KOPT-K1 (cell line): ENCODE measurements around the gene ADGRG2.

Source experiments
- H3K27ac ChIP-seq: fragments of 200-600 bp; sonication (generic); 2 replicates; pipeline ENCODE4 v1.5.1; 2016; ENCODE audit warnings: antibody characterized with exemption, mild to moderate bottlenecking, low read depth, low read length; ENCODE audit not compliant: poor library complexity, severe bottlenecking
- H3K36me3 ChIP-seq: fragments of 200-600 bp; sonication (generic); 2 replicates; pipeline ENCODE4 v1.5.1; 2017; ENCODE audit warnings: antibody characterized with exemption, mild to moderate bottlenecking, low read length, moderate library complexity; ENCODE audit not compliant: insufficient read depth
- H3K9me3 ChIP-seq: fragments of 200-600 bp; sonication (generic); 2 replicates; pipeline ENCODE4 v1.5.1; 2017; ENCODE audit warnings: antibody characterized with exemption, low read length, mild to moderate bottlenecking; ENCODE audit not compliant: insufficient read depth, poor library complexity, severe bottlenecking

Gene ADGRG2, protein sequence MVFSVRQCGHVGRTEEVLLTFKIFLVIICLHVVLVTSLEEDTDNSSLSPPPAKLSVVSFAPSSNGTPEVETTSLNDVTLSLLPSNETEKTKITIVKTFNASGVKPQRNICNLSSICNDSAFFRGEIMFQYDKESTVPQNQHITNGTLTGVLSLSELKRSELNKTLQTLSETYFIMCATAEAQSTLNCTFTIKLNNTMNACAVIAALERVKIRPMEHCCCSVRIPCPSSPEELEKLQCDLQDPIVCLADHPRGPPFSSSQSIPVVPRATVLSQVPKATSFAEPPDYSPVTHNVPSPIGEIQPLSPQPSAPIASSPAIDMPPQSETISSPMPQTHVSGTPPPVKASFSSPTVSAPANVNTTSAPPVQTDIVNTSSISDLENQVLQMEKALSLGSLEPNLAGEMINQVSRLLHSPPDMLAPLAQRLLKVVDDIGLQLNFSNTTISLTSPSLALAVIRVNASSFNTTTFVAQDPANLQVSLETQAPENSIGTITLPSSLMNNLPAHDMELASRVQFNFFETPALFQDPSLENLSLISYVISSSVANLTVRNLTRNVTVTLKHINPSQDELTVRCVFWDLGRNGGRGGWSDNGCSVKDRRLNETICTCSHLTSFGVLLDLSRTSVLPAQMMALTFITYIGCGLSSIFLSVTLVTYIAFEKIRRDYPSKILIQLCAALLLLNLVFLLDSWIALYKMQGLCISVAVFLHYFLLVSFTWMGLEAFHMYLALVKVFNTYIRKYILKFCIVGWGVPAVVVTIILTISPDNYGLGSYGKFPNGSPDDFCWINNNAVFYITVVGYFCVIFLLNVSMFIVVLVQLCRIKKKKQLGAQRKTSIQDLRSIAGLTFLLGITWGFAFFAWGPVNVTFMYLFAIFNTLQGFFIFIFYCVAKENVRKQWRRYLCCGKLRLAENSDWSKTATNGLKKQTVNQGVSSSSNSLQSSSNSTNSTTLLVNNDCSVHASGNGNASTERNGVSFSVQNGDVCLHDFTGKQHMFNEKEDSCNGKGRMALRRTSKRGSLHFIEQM

GRCh38 chrX:19121898-19122640 lies at the start of gene ADGRG2:
Gene ADGRG2, minus strand, starts transcription at chrX:19122468. Its CDS starts 53,634 bp downstream, at chrX:19068834.
- Histone ChIP-seq H3K9me3 (no peaks in the 10 kb centered on the region), H3K36me3 (no peaks in the 10 kb centered on the region), H3K27ac (no peak within 1 kb of the TSS)

GRCh38 chrX:19168609-19169008 lies 46.3 kb upstream of the ADGRG2 start:
- no peak overlapping the region for H3K27ac ChIP-seq
- H3K36me3 ChIP-seq: no peaks in the 10 kb centered on the region
- H3K9me3 ChIP-seq: no peaks in the 10 kb centered on the region

DNA sequence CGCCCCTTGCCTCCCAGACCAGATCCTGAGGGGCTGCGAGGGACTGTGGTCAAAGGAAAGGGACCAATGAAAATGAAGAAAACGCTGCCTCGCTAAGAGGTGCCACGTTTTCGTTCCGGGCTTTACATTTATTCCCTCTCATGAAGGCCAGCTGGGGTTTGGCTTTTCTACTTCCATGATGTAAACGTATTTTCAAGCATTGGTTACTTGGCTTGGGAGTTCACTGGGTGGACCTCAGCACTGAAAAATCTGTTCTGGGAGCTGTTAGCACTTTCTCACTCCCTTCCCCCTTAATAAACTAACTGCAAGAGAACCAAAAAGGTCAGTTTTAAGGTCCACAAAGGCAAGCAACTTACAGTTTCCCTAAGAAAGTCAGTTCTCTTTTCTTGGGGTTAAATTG lies 40.6 kb upstream of the ADGRG2 start:
- H3K27ac ChIP-seq: no peak overlapping the region

DNA sequence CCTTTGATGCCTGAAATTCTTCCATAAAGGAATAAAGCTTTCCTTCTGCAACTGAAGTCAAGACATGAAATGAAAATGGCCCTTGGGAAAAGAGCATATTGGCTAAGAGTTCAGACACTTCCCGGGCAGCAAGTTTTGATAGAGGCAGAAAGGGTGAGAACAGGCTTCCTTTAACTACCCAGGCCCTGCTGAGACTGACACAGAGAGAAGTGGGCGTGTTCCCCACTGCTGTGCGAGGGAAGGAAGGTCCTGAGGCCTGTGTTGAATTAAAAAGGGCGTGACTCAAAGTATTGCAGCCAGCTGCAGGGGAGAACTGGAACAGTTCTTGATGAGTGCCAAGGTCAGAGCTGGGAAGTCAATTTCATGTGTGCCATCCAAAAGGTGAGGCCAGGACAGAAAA lies 33.9 kb upstream of the ADGRG2 start:
- Histone ChIP-seq H3K9me3 (no peaks in the 10 kb centered on the region), H3K36me3 (no peaks in the 10 kb centered on the region), H3K27ac (no peak overlapping the region)

More for the DNA sequence above, 40.6 kb upstream of the ADGRG2 start:
- H3K9me3 ChIP-seq: no peaks in the 10 kb centered on the region
- H3K36me3 ChIP-seq: no peaks in the 10 kb centered on the region

GRCh38 chrX:19152762-19153161 lies 30.5 kb upstream of the ADGRG2 start:
- Histone ChIP-seq H3K27ac (no peak overlapping the region), H3K9me3 (no peaks in the 10 kb centered on the region), H3K36me3 (no peaks in the 10 kb centered on the region)

GRCh38 chrX:19137067-19137466 lies 14.8 kb upstream of the ADGRG2 start:
- Histone ChIP-seq H3K27ac (no peak overlapping the region), H3K36me3 (no peaks in the 10 kb centered on the region), H3K9me3 (no peaks in the 10 kb centered on the region)

DNA sequence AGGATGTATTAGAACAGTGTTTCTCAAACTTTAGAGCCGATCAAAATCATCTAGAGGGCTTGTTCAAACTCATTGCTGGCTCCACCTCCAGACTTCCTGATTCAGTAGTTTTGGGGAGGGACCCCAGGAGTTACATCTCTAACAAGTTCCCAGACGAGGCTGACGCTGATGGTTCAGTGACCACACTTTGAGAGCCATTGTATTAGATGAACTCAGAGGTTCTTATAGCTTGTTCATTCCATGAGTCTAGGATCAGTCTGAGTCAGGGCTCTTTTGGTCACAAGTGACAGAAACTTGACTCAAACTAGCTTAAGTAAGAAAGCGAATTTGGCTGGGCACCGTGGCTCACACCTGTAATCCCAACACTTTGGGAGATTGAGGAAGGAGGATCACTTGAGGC lies 11.5 kb upstream of the ADGRG2 start:
- Histone ChIP-seq H3K9me3 (no peaks in the 10 kb centered on the region), H3K36me3 (no peaks in the 10 kb centered on the region), H3K27ac (no peak overlapping the region)

DNA sequence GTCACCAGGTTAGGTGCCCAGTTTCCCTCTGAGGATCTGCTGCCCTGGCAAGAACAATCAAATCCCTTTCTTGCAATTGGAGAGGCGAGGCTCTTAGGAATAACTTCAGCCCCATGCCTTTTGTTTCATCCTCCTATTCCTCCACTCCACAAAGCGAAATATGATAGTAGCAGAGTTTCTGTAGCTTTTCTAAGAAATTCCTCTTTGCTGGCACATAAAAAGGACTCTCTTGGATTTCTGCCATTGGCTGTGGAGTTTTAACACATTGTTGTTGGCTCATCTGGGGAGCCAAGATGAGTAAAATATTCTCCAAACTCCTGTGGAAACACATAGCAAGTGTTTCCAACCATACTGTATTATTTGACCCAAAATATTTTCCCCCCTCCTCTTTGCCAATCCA lies 11.0 kb upstream of the ADGRG2 start:
- H3K36me3 ChIP-seq: no peaks in the 10 kb centered on the region
- H3K9me3 ChIP-seq: no peaks in the 10 kb centered on the region
- H3K27ac ChIP-seq: no peak overlapping the region

GRCh38 chrX:19130628-19131027 lies 8.4 kb upstream of the ADGRG2 start:
- no peaks in the 10 kb centered on the region for H3K36me3 ChIP-seq
- H3K9me3 ChIP-seq: no peaks in the 10 kb centered on the region
- H3K27ac ChIP-seq: no peak overlapping the region

DNA sequence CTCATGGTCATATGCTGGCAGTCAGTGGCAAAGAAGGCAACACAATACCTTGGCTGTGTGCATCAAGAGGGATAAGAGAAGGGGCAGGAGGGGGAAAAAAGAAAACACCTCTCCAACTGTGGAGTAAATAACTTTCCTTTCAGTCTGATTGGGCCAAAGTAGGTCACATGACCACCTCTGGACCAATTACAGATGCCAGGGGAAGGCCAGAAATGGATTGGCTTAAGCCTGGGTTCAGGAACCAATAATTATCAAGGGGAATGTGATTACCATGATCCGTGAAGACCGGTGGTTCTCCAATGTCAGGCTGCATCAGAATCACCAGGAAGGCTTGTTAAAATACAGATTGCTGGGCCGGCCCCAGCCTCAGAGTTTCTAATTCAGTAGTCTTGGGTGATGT lies 7.4 kb upstream of the ADGRG2 start:
- no peak overlapping the region for H3K27ac ChIP-seq
- H3K36me3 ChIP-seq: no peaks in the 10 kb centered on the region
- no peaks in the 10 kb centered on the region for H3K9me3 ChIP-seq

- Histone ChIP-seq H3K36me3 (no peaks in the 10 kb centered on the region), H3K27ac (no peak overlapping the region), H3K9me3 (no peaks in the 10 kb centered on the region)
Observed at GRCh38 chrX:19127649-19128168, 5.4 kb upstream of the ADGRG2 start.

- Histone ChIP-seq H3K36me3 (no peaks in the 10 kb centered on the region), H3K27ac (no peak overlapping the region), H3K9me3 (no peaks in the 10 kb centered on the region)
Observed at GRCh38 chrX:19122641-19123009, 357 bp upstream of the ADGRG2 start.

GRCh38 chrX:19121466-19121865 lies 802 bp downstream of the ADGRG2 start:
- Histone ChIP-seq H3K9me3 (no peaks in the 10 kb centered on the region), H3K27ac (no peak overlapping the region)

GRCh38 chrX:19110642-19111041 lies 11.6 kb downstream of the ADGRG2 start:
- no peak overlapping the region for H3K27ac ChIP-seq
- H3K9me3 ChIP-seq: no peaks in the 10 kb centered on the region
- no peaks in the 10 kb centered on the region for H3K36me3 ChIP-seq

More at GRCh38 chrX:19121466-19121865, 802 bp downstream of the ADGRG2 start:
- H3K36me3 ChIP-seq: no peaks in the 10 kb centered on the region
